GM19324 (cell line): ENCODE results near the gene NODAL.

Experiments used
- ATAC-seq: cut with Tn5 transposase; IDR thresholded peaks from one replicate; pipeline ENCODE4 v1.9.1; 2021; ENCODE audit warnings: mild to moderate bottlenecking, moderate library complexity; ENCODE audit not compliant: unreplicated experiment, low FRiP score

Gene NODAL

DNA sequence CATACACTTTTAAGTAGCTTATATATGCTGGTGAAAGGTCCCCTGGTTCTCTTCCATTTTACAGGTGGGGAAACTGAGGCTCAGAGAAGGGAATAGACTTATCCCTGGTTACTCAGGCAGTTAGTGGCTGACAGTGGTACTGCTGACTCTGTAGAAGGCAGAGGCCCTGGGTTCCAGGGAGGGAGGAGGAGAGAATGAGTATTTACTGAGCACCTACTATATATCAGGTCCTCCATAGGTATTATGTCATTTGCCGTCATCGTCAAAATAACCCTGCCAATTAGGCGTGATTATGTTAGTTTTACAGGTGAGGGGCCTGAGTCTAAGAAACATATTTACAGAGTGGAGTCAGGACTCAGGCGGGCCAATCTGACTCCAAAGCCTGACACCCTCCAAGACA, 23.8 kb upstream of the NODAL start:
- ATAC-seq = no peak

DNA sequence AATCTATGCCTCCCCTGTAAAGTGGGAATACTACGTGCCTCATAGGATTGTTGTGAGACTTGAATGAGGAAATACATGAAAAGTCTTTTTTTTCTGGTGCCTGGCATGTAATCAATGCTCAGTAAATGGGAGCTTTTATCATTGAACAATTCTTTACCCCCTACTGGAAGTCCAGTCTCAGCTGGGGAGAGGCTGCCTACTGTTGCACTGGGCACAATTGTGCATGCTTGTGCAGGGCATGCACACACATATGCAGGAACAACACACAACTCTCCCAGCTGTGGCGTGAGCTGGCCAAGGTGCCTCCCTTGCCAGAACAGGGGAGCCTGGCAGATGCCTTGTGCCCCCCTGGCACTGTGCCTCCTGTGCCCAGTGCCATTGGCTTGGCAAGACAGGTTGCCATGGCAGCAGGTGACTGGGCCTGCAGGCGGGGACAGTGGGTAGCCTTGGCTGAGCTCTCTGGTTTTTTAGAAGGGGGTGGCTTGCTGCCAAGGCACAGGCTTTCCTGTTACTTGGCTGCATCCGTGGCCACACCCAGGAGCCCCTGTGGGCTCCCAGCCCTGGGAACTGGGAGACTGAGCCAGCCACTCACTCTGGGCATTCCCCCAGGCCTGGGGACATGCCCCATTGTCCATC, 21.0 kb upstream of the NODAL start:
- no peak for ATAC-seq

- ATAC-seq = no peak
Observed at GRCh38 chr10:70461397-70462348, 20.2 kb upstream of the NODAL start.

GRCh38 chr10:70459774-70460490, 18.5 kb upstream of the NODAL start:
- no peak for ATAC-seq

GRCh38 chr10:70459061-70459773, 17.7 kb upstream of the NODAL start:
- ATAC-seq = no peak

GRCh38 chr10:70458329-70459060, 17.0 kb upstream of the NODAL start:
- ATAC-seq = no peak

- no peak for ATAC-seq
Observed at GRCh38 chr10:70457759-70458305, 16.4 kb upstream of the NODAL start.

- no peak for ATAC-seq
Observed at GRCh38 chr10:70456164-70456563, 14.7 kb upstream of the NODAL start.

DNA sequence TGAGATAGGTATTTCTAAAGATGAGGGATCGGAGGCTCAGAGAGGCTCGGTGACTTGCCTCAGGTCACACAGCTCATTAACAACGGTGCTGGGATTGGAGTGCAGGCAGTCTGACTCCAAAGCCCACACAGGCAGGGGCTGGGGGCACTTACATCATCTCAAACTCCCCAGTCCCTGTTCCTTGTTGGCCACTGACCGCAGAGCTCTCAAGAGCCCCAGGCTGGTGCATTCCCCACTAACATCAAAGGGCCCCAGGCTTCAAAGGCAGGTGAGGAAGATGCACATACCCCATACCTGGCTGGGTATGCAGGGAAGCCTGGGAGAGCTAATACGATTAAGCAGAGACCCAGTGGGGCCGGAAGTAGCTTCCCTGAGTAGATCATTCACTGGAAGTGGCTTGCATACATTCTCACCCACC, 13.7 kb upstream of the NODAL start:
- no peak for ATAC-seq

- ATAC-seq = no peak
Observed at GRCh38 chr10:70448236-70448635, 6.8 kb upstream of the NODAL start.

DNA sequence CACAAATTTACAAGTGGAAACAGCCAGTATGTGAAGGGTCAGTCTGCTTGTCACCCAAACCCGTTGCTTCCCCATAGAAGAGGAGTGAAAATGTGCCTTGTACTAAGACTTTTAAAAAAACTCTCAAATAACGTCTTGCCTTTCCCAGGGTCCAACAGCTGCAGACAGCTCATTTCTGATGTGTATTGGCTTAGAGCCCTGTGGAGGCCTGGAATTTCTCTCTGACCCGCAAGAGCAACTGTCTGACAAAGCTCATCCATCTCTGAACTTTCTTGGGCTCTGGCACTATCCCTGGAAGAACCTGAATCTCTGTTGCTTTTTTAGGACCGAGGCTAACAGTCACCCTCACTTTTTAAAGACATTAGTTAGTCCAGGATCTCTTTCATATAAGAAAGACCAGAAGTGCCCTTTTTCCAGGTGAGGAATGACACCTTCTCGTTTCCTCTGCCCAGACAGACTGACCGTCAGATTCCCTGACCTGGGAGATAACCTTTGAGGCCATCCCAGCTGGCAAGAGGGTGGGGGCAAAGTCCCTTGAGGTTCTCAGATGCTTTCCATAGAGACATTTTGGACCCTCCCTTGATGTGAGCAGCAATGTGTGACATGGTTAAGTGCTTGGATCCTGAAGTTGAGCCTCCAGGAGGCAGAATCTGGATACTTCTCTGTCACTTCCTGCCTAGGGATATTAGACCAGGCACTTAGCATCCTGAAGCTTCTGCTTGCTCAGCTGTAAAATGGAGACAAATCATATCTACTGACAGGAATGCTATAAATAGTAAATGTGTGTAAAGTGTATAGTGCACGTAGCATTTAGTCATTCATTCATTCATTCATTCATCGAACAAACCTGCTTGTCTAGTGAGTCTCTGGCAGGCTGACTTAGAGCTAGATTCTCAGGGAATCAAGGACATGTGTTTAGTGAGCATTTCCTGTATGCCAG, 4.5 kb upstream of the NODAL start:
- ATAC-seq = no peak

DNA sequence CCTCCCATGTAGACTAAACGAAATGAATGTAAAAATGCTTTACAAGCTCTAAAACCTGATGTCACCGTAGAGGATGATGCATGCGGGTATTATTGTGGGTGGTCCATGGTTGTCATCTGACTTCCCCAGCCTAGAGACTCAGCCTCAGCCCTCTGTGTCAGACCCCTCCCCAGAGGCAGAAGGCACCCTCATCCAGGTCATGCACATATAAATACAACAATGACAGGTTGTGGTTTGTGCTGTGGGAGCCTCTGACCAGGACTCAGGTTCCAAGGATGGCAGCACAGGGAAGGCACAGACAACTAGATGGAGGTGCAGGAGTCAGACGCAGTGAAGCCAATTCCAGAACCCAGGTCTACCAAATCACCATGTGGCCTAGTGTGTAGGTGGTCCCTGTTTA, 3.3 kb upstream of the NODAL start:
- ATAC-seq = no peak

DNA sequence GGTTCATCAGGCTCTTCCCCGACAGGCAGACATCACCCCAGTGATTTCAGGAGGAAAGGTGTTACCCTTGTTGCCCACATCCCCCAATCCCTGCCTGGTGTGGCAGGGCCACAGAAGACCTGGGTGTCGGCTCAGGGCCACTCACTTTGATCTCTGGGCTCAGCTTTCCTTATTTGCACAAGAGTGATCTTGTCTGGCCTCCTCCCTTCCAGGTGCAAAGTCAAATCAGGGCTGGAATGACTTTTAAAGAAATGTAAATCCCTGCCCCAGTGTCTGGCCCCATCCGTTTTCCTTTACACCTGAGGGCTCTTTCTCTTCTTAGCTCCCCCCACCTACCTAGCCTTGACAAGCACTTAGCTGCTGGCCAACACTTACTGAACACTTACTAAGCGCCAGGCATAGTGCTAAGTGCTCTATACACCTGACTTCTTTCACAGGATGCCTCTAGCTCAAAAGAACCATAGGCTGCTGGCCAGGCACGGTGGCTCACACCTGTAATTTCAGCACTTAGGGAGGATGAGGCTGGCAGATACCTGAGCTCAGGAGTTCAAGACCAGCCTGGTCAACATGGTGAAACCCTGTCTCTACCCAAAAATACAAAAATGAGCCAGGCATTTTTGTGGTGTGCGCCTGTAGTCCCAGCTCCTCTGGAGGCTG, 979 bp upstream of the NODAL start:
- ATAC-seq = no peak

GRCh38 chr10:70441895-70442309, 421 bp upstream of the NODAL start:
- ATAC-seq = no peak

- ATAC-seq = no peak
Observed at GRCh38 chr10:70440296-70441160, 953 bp downstream of the NODAL start.

GRCh38 chr10:70437721-70438120, 3.8 kb downstream of the NODAL start:
- no peak for ATAC-seq
